Small intestine (tissue), 7 donors: ENCODE data around the gene F12. TPM values are rescaled to one million over a fixed set of nuclear protein-coding genes. Genes with fewer than 3 reads are reported as not detected.

Experiments
- DNase-seq, 2 donors: peaks; one replicate each; pipeline versions ENCODE4 v3.0.0 to v3.0.0-alpha.2; 2013
- FAIRE-seq: peaks from 2 replicates; lab custom pipeline; 2012; peaks lifted over from hg19 to GRCh38; lab: Jason Lieb, UNC
- H3K27ac ChIP-seq, 3 donors: one replicate each; pipeline ENCODE4 v1.5.1; 2013; ENCODE audit warnings: low read length in 2 of 3, mild to moderate bottlenecking in 2 of 3, control low read depth in 1 of 3, inconsistent platforms in 1 of 3, low read depth in 1 of 3, moderate library complexity in 1 of 3
- H3K27me3 ChIP-seq, 3 donors: one replicate each; pipeline ENCODE4 v1.6.1; 2013; ENCODE audit warnings: low read length in 3 of 3, inconsistent platforms in 1 of 3; ENCODE audit not compliant: control insufficient read depth in 3 of 3, insufficient read depth in 3 of 3
- H3K36me3 ChIP-seq, 3 donors: one replicate each; pipeline ENCODE4 v1.6.1; 2013; ENCODE audit warnings: low read length in 3 of 3, inconsistent platforms in 1 of 3, low read depth in 1 of 3, mild to moderate bottlenecking in 1 of 3, moderate library complexity in 1 of 3; ENCODE audit not compliant: control insufficient read depth in 3 of 3, insufficient read depth in 2 of 3
- H3K4me1 ChIP-seq, 3 donors: one replicate each; pipeline ENCODE4 v1.6.1; 2013; ENCODE audit warnings: low read length in 2 of 3, inconsistent platforms in 1 of 3, low read depth in 1 of 3, mild to moderate bottlenecking in 1 of 3, moderate library complexity in 1 of 3; ENCODE audit not compliant: control insufficient read depth in 3 of 3, insufficient read depth in 2 of 3
- H3K4me3 ChIP-seq, 3 donors: one replicate each; pipeline ENCODE4 v1.5.1; 2013; ENCODE audit warnings: low read length in 3 of 3, control low read depth in 1 of 3, inconsistent platforms in 1 of 3, low read depth in 1 of 3, mild to moderate bottlenecking in 1 of 3, moderate library complexity in 1 of 3
- H3K9me3 ChIP-seq, 2 donors: one replicate each; pipeline ENCODE4 v1.6.1; 2013; ENCODE audit warnings: low read depth in 1 of 2, low read length in 1 of 2; ENCODE audit not compliant: control insufficient read depth in 2 of 2, insufficient read depth in 1 of 2
- WGBS, 3 donors: extraction: QIAGEN DNeasy Blood & Tissue Kit; methylation state at CpG; one replicate each; pipeline ENCODE4 v1.1.7; 2013; 5-methylcytosine and 5-hydroxymethylcytosine counted together
- polyA plus RNA-seq, 4 donors: library from polyadenylated mRNA; stranded (reverse) in 3 of 4; unstranded in 1 of 4; fragments of 200-250 nt in 3 of 4; fragments of 120-200 nt in 1 of 4; gene quantifications; one replicate each; pipeline versions ENCODE4 v1.2.1 to v1.2.3, GENCODE V29; 2013
- donor health status: healthy with polysubstance abuse.
- donor health status: control.
- donor health status: control.
- donor health status: Bipolar disorder and iron deficiency.
- donor health status: healthy.

The F12 gene
- polyA plus RNA-seq, 4 donors = 0.28 to 22.4 (median 18.6) TPM

GRCh38 chr5:177444106-177445051 is 35.0 kb upstream of the F12 start:
- Histone ChIP-seq H3K4me1 (peaks cover 0 to 14% (median 2%) of the 10 kb centered on the region in 3 donors), H3K36me3 (peaks cover 6 to 36% (median 6%) of the 10 kb centered on the region in 3 donors), H3K27me3 (peaks cover 0 to 34% (median 0%) of the 10 kb centered on the region in 3 donors), H3K9me3 (no peaks in the 10 kb centered on the region), H3K27ac (peak overlapping the region in 1 of 3 donors; percentile 12), H3K4me3 (no peak overlapping the region)
- FAIRE-seq (no peak), DNase-seq (no peak)
- 45 to 61% (median 52%) methylated on average over 7 of the region's 7 CpGs for WGBS, 3 donors

- H3K9me3 ChIP-seq = no peaks in the 10 kb centered on the region
- H3K36me3 ChIP-seq = peaks cover 6 to 42% (median 12%) of the 10 kb centered on the region in 3 donors
- FAIRE-seq (no peak), DNase-seq (no peak)
- peaks cover 0 to 25% (median 0%) of the 10 kb centered on the region in 3 donors for H3K27me3 ChIP-seq
- H3K27ac ChIP-seq = no peak overlapping the region
- H3K4me3 ChIP-seq = no peak overlapping the region
- 66 to 83% (median 79%) methylated on average over 15 of the region's 15 CpGs for whole genome bisulfite sequencing, 3 donors
- H3K4me1 ChIP-seq = peaks cover 0 to 14% (median 2%) of the 10 kb centered on the region in 3 donors
Observed at GRCh38 chr5:177443144-177443983, 34.0 kb upstream of the F12 start.

GRCh38 chr5:177442066-177442826 is 32.9 kb upstream of the F12 start:
- 88 to 94% (median 91%) methylated on average over 20 of the region's 20 CpGs for WGBS, 3 donors
- Histone ChIP-seq H3K9me3 (no peaks in the 10 kb centered on the region), H3K4me1 (peaks cover 0 to 7% (median 2%) of the 10 kb centered on the region in 3 donors), H3K36me3 (peaks cover 7 to 51% (median 15%) of the 10 kb centered on the region in 3 donors), H3K4me3 (no peak overlapping the region), H3K27me3 (peaks cover 0 to 15% (median 0%) of the 10 kb centered on the region in 3 donors), H3K27ac (no peak overlapping the region)
- FAIRE-seq (no peak), DNase-seq (no peak)

- peaks cover 10 to 60% (median 15%) of the 10 kb centered on the region in 3 donors for H3K36me3 ChIP-seq
- WGBS, 3 donors = 88 to 91% (median 90%) methylated on average over 25 to 26 of the region's 26 CpGs
- FAIRE-seq = no peak
Observed at GRCh38 chr5:177440990-177441780, 31.8 kb upstream of the F12 start.

GRCh38 chr5:177440211-177440989 is 31.0 kb upstream of the F12 start:
- WGBS, 3 donors = 88 to 93% (median 88%) methylated on average over 24 of the region's 24 CpGs
- DNase-seq (no peak), FAIRE-seq (no peak)
- H3K4me3 ChIP-seq = no peak overlapping the region
- no peaks in the 10 kb centered on the region for H3K9me3 ChIP-seq
- H3K27ac ChIP-seq = no peak overlapping the region
- H3K27me3 ChIP-seq = peaks cover 0 to 4% (median 0%) of the 10 kb centered on the region in 3 donors
- H3K4me1 ChIP-seq = no peaks in the 10 kb centered on the region
- H3K36me3 ChIP-seq = peaks cover 13 to 68% (median 15%) of the 10 kb centered on the region in 3 donors

More at GRCh38 chr5:177440990-177441780, 31.8 kb upstream of the F12 start:
- peaks cover 0 to 4% (median 1%) of the 10 kb centered on the region in 3 donors for H3K4me1 ChIP-seq
- no peak overlapping the region for H3K27ac ChIP-seq
- peaks cover 0 to 12% (median 0%) of the 10 kb centered on the region in 3 donors for H3K27me3 ChIP-seq
- H3K4me3 ChIP-seq = no peak overlapping the region
- no peaks in the 10 kb centered on the region for H3K9me3 ChIP-seq
- no peak for DNase-seq

- H3K27me3 ChIP-seq = no peaks in the 10 kb centered on the region
- H3K27ac ChIP-seq = no peak overlapping the region
- no peak for FAIRE-seq
- WGBS, 3 donors = 95 to 99% (median 95%) methylated on average over 4 of the region's 4 CpGs
- no peak overlapping the region for H3K4me3 ChIP-seq
- no peak for DNase-seq
- no peaks in the 10 kb centered on the region for H3K4me1 ChIP-seq
- H3K36me3 ChIP-seq = peaks cover 13 to 76% (median 20%) of the 10 kb centered on the region in 3 donors
- no peaks in the 10 kb centered on the region for H3K9me3 ChIP-seq
Observed at GRCh38 chr5:177439518-177440053, 30.2 kb upstream of the F12 start.
